ENCODE results near the gene AUTS2.

The AUTS2 gene

GRCh38 chr7:70763961-70764691, 1165.9 kb downstream of the AUTS2 start:
- Histone ChIP-seq H3K27me3 (ENCODE audit: insufficient read depth, low read depth, severe bottlenecking) (no peaks in the 10 kb centered on the region), H3K36me3 (peaks cover 43% of the 10 kb centered on the region), H3K9me3 (ENCODE audit: severe bottlenecking) (no peaks in the 10 kb centered on the region), H3K27ac (no peak overlapping the region), H3K4me3 (ENCODE audit: low read depth, low read length) (no peak overlapping the region)
- no peak for DNase-seq
- TF ChIP-seq CTCF (IDR thresholded peaks at IDR 0.05; ENCODE audit: low read depth, low read length): no peak

GRCh38 chr7:70764701-70765208, 1166.5 kb downstream of the AUTS2 start:
- Histone ChIP-seq H3K9me3 (ENCODE audit: severe bottlenecking) (no peaks in the 10 kb centered on the region), H3K36me3 (peaks cover 49% of the 10 kb centered on the region)

GRCh38 chr7:70765651-70766050, 1167.4 kb downstream of the AUTS2 start:
- peaks cover 57% of the 10 kb centered on the region for H3K36me3 ChIP-seq
- TF ChIP-seq CTCF (IDR thresholded peaks at IDR 0.05; ENCODE audit: low read depth, low read length): no peak
- no peaks in the 10 kb centered on the region for H3K27me3 ChIP-seq (ENCODE audit: insufficient read depth, low read depth, severe bottlenecking)
- no peak for DNase-seq
- H3K27ac ChIP-seq: no peak overlapping the region
- no peak overlapping the region for H3K4me3 ChIP-seq (ENCODE audit: low read depth, low read length)
- H3K9me3 ChIP-seq (ENCODE audit: severe bottlenecking): no peaks in the 10 kb centered on the region

More at GRCh38 chr7:70764701-70765208, 1166.5 kb downstream of the AUTS2 start:
- no peak for DNase-seq
- Histone ChIP-seq H3K27ac (no peak overlapping the region), H3K4me3 (ENCODE audit: low read depth, low read length) (no peak overlapping the region), H3K27me3 (ENCODE audit: insufficient read depth, low read depth, severe bottlenecking) (no peaks in the 10 kb centered on the region)
- no peak for TF ChIP-seq CTCF (IDR thresholded peaks at IDR 0.05; ENCODE audit: low read depth, low read length)

GRCh38 chr7:70766109-70766508, 1167.8 kb downstream of the AUTS2 start:
- no peaks in the 10 kb centered on the region for H3K27me3 ChIP-seq (ENCODE audit: insufficient read depth, low read depth, severe bottlenecking)
- H3K9me3 ChIP-seq (ENCODE audit: severe bottlenecking): no peaks in the 10 kb centered on the region
- no peak overlapping the region for H3K27ac ChIP-seq
- H3K4me3 ChIP-seq (ENCODE audit: low read depth, low read length): no peak overlapping the region
- peaks cover 57% of the 10 kb centered on the region for H3K36me3 ChIP-seq
- TF ChIP-seq CTCF (IDR thresholded peaks at IDR 0.05; ENCODE audit: low read depth, low read length): no peak
- DNase-seq: no peak

GRCh38 chr7:70766694-70767093, 1168.4 kb downstream of the AUTS2 start:
- no peak for TF ChIP-seq CTCF (IDR thresholded peaks at IDR 0.05; ENCODE audit: low read depth, low read length)
- Histone ChIP-seq H3K36me3 (peaks cover 63% of the 10 kb centered on the region), H3K4me3 (ENCODE audit: low read depth, low read length) (no peak overlapping the region), H3K27ac (no peak overlapping the region), H3K9me3 (ENCODE audit: severe bottlenecking) (no peaks in the 10 kb centered on the region), H3K27me3 (ENCODE audit: insufficient read depth, low read depth, severe bottlenecking) (no peaks in the 10 kb centered on the region)
- DNase-seq: no peak

DNA sequence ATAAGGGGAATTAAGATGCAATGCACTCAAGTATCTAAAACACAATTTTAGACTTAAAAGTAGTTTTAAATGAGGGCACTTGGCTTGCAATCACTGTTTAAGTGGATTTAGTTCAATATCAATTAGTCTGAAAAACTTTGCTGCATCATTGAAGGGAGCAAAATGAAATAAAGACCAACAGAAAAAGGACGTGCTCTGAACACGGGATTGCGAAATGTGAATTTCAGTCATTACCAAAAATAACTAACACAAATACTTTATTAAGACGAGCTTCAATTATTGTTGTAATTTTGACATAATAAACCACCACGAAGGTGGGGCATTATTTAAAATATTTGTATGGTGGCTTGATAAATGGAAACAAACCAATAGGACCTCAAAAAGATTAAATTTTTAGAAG, 1171.9 kb downstream of the AUTS2 start:
- DNase-seq: no peak
- no peak overlapping the region for H3K27ac ChIP-seq
- TF ChIP-seq CTCF (IDR thresholded peaks at IDR 0.05; ENCODE audit: low read depth, low read length): no peak
- H3K4me3 ChIP-seq (ENCODE audit: low read depth, low read length): no peak overlapping the region
- H3K27me3 ChIP-seq (ENCODE audit: insufficient read depth, low read depth, severe bottlenecking): no peaks in the 10 kb centered on the region
- no peaks in the 10 kb centered on the region for H3K9me3 ChIP-seq (ENCODE audit: severe bottlenecking)
- H3K36me3 ChIP-seq: peaks cover 82% of the 10 kb centered on the region
